ENCODE results near the gene IGFBP7.

Gene IGFBP7

GRCh38 chr4:57109847-57110639 lies at the start of gene IGFBP7:
Gene IGFBP7, minus strand, starts transcription at chr4:57110385. Its CDS starts 34 bp downstream, at chr4:57110351.
- peak in 1 of 2 donors; percentile 13 for DNase-seq

GRCh38 chr4:57159866-57160265 lies 49.7 kb upstream of the IGFBP7 start:
- no peak for DNase-seq

- no peak for DNase-seq
Observed at GRCh38 chr4:57158762-57159161, 48.6 kb upstream of the IGFBP7 start.

- no peak for DNase-seq
Observed at GRCh38 chr4:57158221-57158620, 48.0 kb upstream of the IGFBP7 start.

GRCh38 chr4:57157596-57158137 lies 47.5 kb upstream of the IGFBP7 start:
- DNase-seq: no peak

GRCh38 chr4:57156242-57156990 lies 46.2 kb upstream of the IGFBP7 start:
- DNase-seq: no peak

GRCh38 chr4:57154926-57155325 lies 44.7 kb upstream of the IGFBP7 start:
- DNase-seq: no peak

GRCh38 chr4:57154191-57154590 lies 44.0 kb upstream of the IGFBP7 start:
- DNase-seq: no peak

GRCh38 chr4:57153207-57153606 lies 43.0 kb upstream of the IGFBP7 start:
- DNase-seq: no peak

GRCh38 chr4:57151481-57151880 lies 41.3 kb upstream of the IGFBP7 start:
- no peak for DNase-seq

GRCh38 chr4:57149833-57150232 lies 39.6 kb upstream of the IGFBP7 start:
- no peak for DNase-seq

- DNase-seq: no peak
Observed at GRCh38 chr4:57148831-57149505, 38.8 kb upstream of the IGFBP7 start.

- no peak for DNase-seq
Observed at GRCh38 chr4:57148177-57148576, 38.0 kb upstream of the IGFBP7 start.

GRCh38 chr4:57147335-57148060 lies 37.3 kb upstream of the IGFBP7 start:
- no peak for DNase-seq

GRCh38 chr4:57146444-57146843 lies 36.3 kb upstream of the IGFBP7 start:
- DNase-seq: no peak

GRCh38 chr4:57144466-57144865 lies 34.3 kb upstream of the IGFBP7 start:
- DNase-seq: no peak

- DNase-seq: no peak
Observed at GRCh38 chr4:57139783-57140182, 29.6 kb upstream of the IGFBP7 start.

- DNase-seq: no peak
Observed at GRCh38 chr4:57137261-57137660, 27.1 kb upstream of the IGFBP7 start.

GRCh38 chr4:57136281-57136680 lies 26.1 kb upstream of the IGFBP7 start:
- no peak for DNase-seq

- no peak for DNase-seq
Observed at GRCh38 chr4:57132743-57133137, 22.6 kb upstream of the IGFBP7 start.

GRCh38 chr4:57131849-57132742 lies 21.9 kb upstream of the IGFBP7 start:
- no peak for DNase-seq

GRCh38 chr4:57129477-57129876 lies 19.3 kb upstream of the IGFBP7 start:
- no peak for DNase-seq

Measured in CD4-positive, alpha-beta T cell treated with Interleukin-4 for 1 hour (primary cell).